SK-N-MC (cell line): ENCODE results near the gene ERCC2.

ENCODE experiments used
- EZH2 ChIP-seq: fragments of 200-600 bp; sonication (generic); IDR thresholded peaks from one replicate; pipeline ENCODE4 v1.6.1; 2017; ENCODE audit warnings: antibody characterized with exemption
- FOXP2 ChIP-seq: optimal IDR thresholded peaks from 2 replicates; pipeline ENCODE3; 2011; ENCODE audit warnings: mild to moderate bottlenecking, moderate library complexity; ENCODE audit not compliant: insufficient read depth; ENCODE audit errors: extremely low read length, control extremely low read depth
- POLR2AphosphoS5 ChIP-seq: IDR thresholded peaks from 2 replicates; pipeline ENCODE4 v1.6.1; 2012; ENCODE audit warnings: mild to moderate bottlenecking, low read depth, low read length, borderline replicate concordance

DNA sequence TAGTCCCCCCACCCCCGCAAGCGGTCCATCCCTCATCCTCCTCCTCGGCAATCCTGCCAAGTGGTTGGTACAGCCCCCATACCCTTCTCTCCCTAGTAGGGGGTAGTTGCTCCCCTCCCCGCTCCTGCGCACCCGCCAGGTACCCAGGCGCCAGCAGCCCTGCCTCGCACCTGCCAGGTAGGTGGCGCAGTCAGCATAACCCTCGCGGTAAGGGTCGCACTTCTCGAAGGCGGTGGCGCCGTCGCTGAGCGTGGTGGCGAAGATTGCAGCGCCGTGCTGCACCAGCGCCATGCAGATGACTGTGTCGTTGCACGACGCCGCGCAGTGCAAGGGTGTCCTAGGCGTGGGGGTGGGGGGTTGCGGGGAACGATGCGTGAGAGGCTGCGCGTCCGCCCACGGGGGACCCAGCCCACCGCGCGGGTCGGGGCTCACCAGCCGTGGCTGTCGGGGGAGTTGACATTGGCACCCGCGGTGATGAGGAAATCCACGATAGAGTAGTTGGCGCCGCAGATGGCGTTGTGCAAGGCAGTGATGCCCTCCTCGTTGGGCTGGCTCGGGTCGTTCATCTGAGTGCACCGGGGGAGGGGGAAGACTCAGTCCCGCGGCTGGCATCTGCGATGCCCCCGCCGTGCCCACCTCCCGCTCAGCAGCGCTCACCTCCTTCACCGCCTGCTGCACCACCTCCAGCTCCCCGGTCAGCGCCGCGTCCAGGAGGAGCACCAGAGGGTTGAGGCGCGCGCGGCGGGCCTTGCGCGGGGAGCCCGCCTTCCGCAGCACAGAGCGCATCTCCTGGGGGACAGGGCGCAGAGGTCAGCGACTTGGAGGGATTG, 15.2 kb upstream of the ERCC2 start:
- TF ChIP-seq POLR2AphosphoS5: no peak
- no peak for TF ChIP-seq EZH2
- no peak for TF ChIP-seq FOXP2
